ENCODE data around the gene SRC. TPM values are rescaled to one million over a fixed set of nuclear protein-coding genes. Genes with fewer than 3 reads are reported as not detected.

SRC gene
- total RNA-seq, 1 experiment from 2014 or later = 185 TPM

GRCh38 chr20:37406010-37406998 is 60.4 kb downstream of the SRC start:
- TF ChIP-seq CTCF (IDR thresholded peaks at IDR 0.05; ENCODE audit: unreplicated experiment) = no peak
- Mint-ChIP-seq H3K36me3 (ENCODE audit: insufficient read depth, unreplicated experiment) (peaks cover 60% of the 10 kb centered on the region), H3K27ac (ENCODE audit: unreplicated experiment) (peak overlapping the region; percentile 69), H3K4me1 (ENCODE audit: low read depth, unreplicated experiment) (peaks cover 37% of the 10 kb centered on the region), H3K27me3 (ENCODE audit: unreplicated experiment) (no peaks in the 10 kb centered on the region), H3K9me3 (ENCODE audit: low read depth, unreplicated experiment) (no peaks in the 10 kb centered on the region), H3K4me3 (ENCODE audit: low read depth, unreplicated experiment) (peak overlapping the region; percentile 63)
- TSS peak; percentile 14 for BruUV-seq (replicated peaks)
- intact Hi-C loops (cut with micrococcal nuclease; ENCODE audit: unreplicated experiment) = loop anchor here (5.0 kb wide), 1 partner anchor 126 kb away; no protein-coding TSS in a partner anchor
- peak; percentile 77 for DNase-seq
- CTCF ChIA-PET = no interaction called here

GRCh38 chr20:37407019-37407566 is 61.2 kb downstream of the SRC start:
- Mint-ChIP-seq H3K4me1 (ENCODE audit: low read depth, unreplicated experiment) (peaks cover 37% of the 10 kb centered on the region), H3K27ac (ENCODE audit: unreplicated experiment) (peak overlapping the region; percentile 69), H3K4me3 (ENCODE audit: low read depth, unreplicated experiment) (peak overlapping the region; percentile 63), H3K36me3 (ENCODE audit: insufficient read depth, unreplicated experiment) (peaks cover 52% of the 10 kb centered on the region), H3K27me3 (ENCODE audit: unreplicated experiment) (no peaks in the 10 kb centered on the region), H3K9me3 (ENCODE audit: low read depth, unreplicated experiment) (no peaks in the 10 kb centered on the region)
- TF ChIP-seq CTCF (IDR thresholded peaks at IDR 0.05; ENCODE audit: unreplicated experiment) = no peak
- no TSS peak for BruUV-seq (replicated peaks)
- DNase-seq = no peak
- CTCF ChIA-PET = no interaction called here
- intact Hi-C loops (cut with micrococcal nuclease; ENCODE audit: unreplicated experiment) = loop anchor here (5.0 kb wide), 1 partner anchor 125 kb away; no protein-coding TSS in a partner anchor

GRCh38 chr20:37407573-37408002 is 61.6 kb downstream of the SRC start:
- intact Hi-C loops (cut with micrococcal nuclease; ENCODE audit: unreplicated experiment) = loop anchor here (5.0 kb wide), 1 partner anchor 125 kb away; no protein-coding TSS in a partner anchor
- Mint-ChIP-seq H3K4me1 (ENCODE audit: low read depth, unreplicated experiment) (peaks cover 37% of the 10 kb centered on the region), H3K4me3 (ENCODE audit: low read depth, unreplicated experiment) (peak overlapping the region; percentile 63), H3K9me3 (ENCODE audit: low read depth, unreplicated experiment) (no peaks in the 10 kb centered on the region), H3K27me3 (ENCODE audit: unreplicated experiment) (no peaks in the 10 kb centered on the region), H3K27ac (ENCODE audit: unreplicated experiment) (peak overlapping the region; percentile 69), H3K36me3 (ENCODE audit: insufficient read depth, unreplicated experiment) (peaks cover 47% of the 10 kb centered on the region)
- CTCF ChIA-PET = no interaction called here
- TF ChIP-seq CTCF (IDR thresholded peaks at IDR 0.05; ENCODE audit: unreplicated experiment) = no peak
- DNase-seq = no peak
- BruUV-seq (replicated peaks) = no TSS peak

- DNase-seq = no peak
- intact Hi-C loops (cut with micrococcal nuclease; ENCODE audit: unreplicated experiment) = loop anchor here (5.0 kb wide), 1 partner anchor 124 kb away; no protein-coding TSS in a partner anchor
- Mint-ChIP-seq H3K27me3 (ENCODE audit: unreplicated experiment) (no peaks in the 10 kb centered on the region), H3K36me3 (ENCODE audit: insufficient read depth, unreplicated experiment) (peaks cover 37% of the 10 kb centered on the region), H3K4me3 (ENCODE audit: low read depth, unreplicated experiment) (no peak overlapping the region), H3K27ac (ENCODE audit: unreplicated experiment) (no peak overlapping the region), H3K4me1 (ENCODE audit: low read depth, unreplicated experiment) (peaks cover 37% of the 10 kb centered on the region), H3K9me3 (ENCODE audit: low read depth, unreplicated experiment) (no peaks in the 10 kb centered on the region)
- no peak for TF ChIP-seq CTCF (IDR thresholded peaks at IDR 0.05; ENCODE audit: unreplicated experiment)
- CTCF ChIA-PET = no interaction called here
- BruUV-seq (replicated peaks) = no TSS peak
Measured at GRCh38 chr20:37408302-37409193, 62.6 kb downstream of the SRC start.
